OCI-LY3 (cell line): ENCODE data around the gene NAGPA.

Source experiments
- H2AFZ ChIP-seq: fragments of 200-600, 300-600 bp; shearing (Covaris generic); 2 replicates; pipeline ENCODE4 v1.6.0; 2014; ENCODE audit warnings: antibody characterized with exemption, low read depth, low read length
- H3K27ac ChIP-seq: fragments of 200-600, 300-600 bp; sonication (generic); 2 replicates; pipeline ENCODE4 v1.5.1; 2014; ENCODE audit warnings: mild to moderate bottlenecking, low read length, moderate library complexity, mixed read lengths
- H3K27me3 ChIP-seq: fragments of 200-600, 300-600 bp; sonication (generic); 2 replicates; pipeline ENCODE4 v1.6.1; 2014; ENCODE audit warnings: low read depth, low read length, mixed read lengths
- H3K36me3 ChIP-seq: fragments of 200-600, 300-600 bp; sonication (generic); replicated peaks from 2 replicates; pipeline ENCODE3; 2014; ENCODE audit warnings: low read depth, low read length, mixed read lengths
- H3K4me1 ChIP-seq: fragments of 300-600, 200-600 bp; sonication (generic); 2 replicates; pipeline ENCODE4 v1.6.1; 2014; ENCODE audit warnings: low read length, mixed read lengths
- H3K4me2 ChIP-seq: fragments of 200-600, 300-600 bp; sonication (generic); 2 replicates; pipeline ENCODE4 v1.6.1; 2014; ENCODE audit warnings: low read length, mixed read lengths
- H3K4me3 ChIP-seq: fragments of 300-600, 200-600 bp; sonication (generic); 2 replicates; pipeline ENCODE4 v1.5.1; 2014; ENCODE audit warnings: antibody characterized with exemption, mild to moderate bottlenecking, low read length, moderate library complexity
- H3K79me2 ChIP-seq: fragments of 300-600, 200-600 bp; shearing (Covaris generic); 2 replicates; pipeline ENCODE4 v1.6.1; 2014; ENCODE audit warnings: mild to moderate bottlenecking, low read length, mixed read lengths
- H3K9ac ChIP-seq: fragments of 300-600, 200-600 bp; shearing (Covaris generic); 2 replicates; pipeline ENCODE4 v1.6.0; 2014; ENCODE audit warnings: mild to moderate bottlenecking, low read length, moderate library complexity
- H3K9me3 ChIP-seq: fragments of 200-600, 300-600 bp; shearing (Covaris generic); 2 replicates; pipeline ENCODE4 v1.6.1; 2014; ENCODE audit warnings: low read length, mixed read lengths; ENCODE audit not compliant: insufficient read depth
- H4K20me1 ChIP-seq: fragments of 200-600, 300-600 bp; sonication (generic); 2 replicates; pipeline ENCODE4 v1.6.1; 2016; ENCODE audit warnings: low read length, mixed read lengths; ENCODE audit not compliant: insufficient read depth
- EZH2phosphoT487 ChIP-seq: fragments of 200-600 bp; shearing (Covaris generic); IDR thresholded peaks from 2 replicates; pipeline ENCODE4 v1.6.1; 2018; ENCODE audit warnings: antibody characterized with exemption, mixed run types, low read depth
- TF ChIP-seq, protein P1 (sequence below): fragments of 200-600, 300-600 bp; sonication (generic); IDR thresholded peaks from 2 replicates; pipeline ENCODE4 v1.5.1; 2014; ENCODE audit warnings: antibody characterized with exemption, low read length, low read depth

Gene NAGPA

GRCh38 chr16:5062051-5062450 lies 28.3 kb upstream of the NAGPA start:
- Histone ChIP-seq H3K27me3 (peaks cover 16% of the 10 kb centered on the region), H3K4me3 (no peak overlapping the region), H3K79me2 (no peaks in the 10 kb centered on the region), H3K9ac (no peak overlapping the region), H3K4me1 (0 out of 2 replicates have a peak, but pooled peaks cover under 1% of the 10 kb centered on the region), H3K27ac (no peak overlapping the region), H3K9me3 (no peaks in the 10 kb centered on the region), H2AFZ (no peak overlapping the region), H3K36me3 (no peaks in the 10 kb centered on the region), H4K20me1 (no peaks in the 10 kb centered on the region), H3K4me2 (no peak overlapping the region)
- TF ChIP-seq EZH2phosphoT487 = no peak
- TF ChIP-seq, protein P1, sequence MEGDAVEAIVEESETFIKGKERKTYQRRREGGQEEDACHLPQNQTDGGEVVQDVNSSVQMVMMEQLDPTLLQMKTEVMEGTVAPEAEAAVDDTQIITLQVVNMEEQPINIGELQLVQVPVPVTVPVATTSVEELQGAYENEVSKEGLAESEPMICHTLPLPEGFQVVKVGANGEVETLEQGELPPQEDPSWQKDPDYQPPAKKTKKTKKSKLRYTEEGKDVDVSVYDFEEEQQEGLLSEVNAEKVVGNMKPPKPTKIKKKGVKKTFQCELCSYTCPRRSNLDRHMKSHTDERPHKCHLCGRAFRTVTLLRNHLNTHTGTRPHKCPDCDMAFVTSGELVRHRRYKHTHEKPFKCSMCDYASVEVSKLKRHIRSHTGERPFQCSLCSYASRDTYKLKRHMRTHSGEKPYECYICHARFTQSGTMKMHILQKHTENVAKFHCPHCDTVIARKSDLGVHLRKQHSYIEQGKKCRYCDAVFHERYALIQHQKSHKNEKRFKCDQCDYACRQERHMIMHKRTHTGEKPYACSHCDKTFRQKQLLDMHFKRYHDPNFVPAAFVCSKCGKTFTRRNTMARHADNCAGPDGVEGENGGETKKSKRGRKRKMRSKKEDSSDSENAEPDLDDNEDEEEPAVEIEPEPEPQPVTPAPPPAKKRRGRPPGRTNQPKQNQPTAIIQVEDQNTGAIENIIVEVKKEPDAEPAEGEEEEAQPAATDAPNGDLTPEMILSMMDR = no peak

- TF ChIP-seq, protein P1 = no peak
- no peak for TF ChIP-seq EZH2phosphoT487
- H3K36me3 ChIP-seq = no peaks in the 10 kb centered on the region
- no peak overlapping the region for H3K27ac ChIP-seq
- H2AFZ ChIP-seq = no peak overlapping the region
- no peak overlapping the region for H3K4me2 ChIP-seq
- H4K20me1 ChIP-seq = no peaks in the 10 kb centered on the region
- no peak overlapping the region for H3K4me3 ChIP-seq
- H3K79me2 ChIP-seq = no peaks in the 10 kb centered on the region
- no peaks in the 10 kb centered on the region for H3K4me1 ChIP-seq
- H3K9ac ChIP-seq = no peak overlapping the region
- H3K27me3 ChIP-seq = peaks cover 12% of the 10 kb centered on the region; the same call in 1 of the 2 replicates
- no peaks in the 10 kb centered on the region for H3K9me3 ChIP-seq
Measured at GRCh38 chr16:5060073-5060641, 26.4 kb upstream of the NAGPA start.

DNA sequence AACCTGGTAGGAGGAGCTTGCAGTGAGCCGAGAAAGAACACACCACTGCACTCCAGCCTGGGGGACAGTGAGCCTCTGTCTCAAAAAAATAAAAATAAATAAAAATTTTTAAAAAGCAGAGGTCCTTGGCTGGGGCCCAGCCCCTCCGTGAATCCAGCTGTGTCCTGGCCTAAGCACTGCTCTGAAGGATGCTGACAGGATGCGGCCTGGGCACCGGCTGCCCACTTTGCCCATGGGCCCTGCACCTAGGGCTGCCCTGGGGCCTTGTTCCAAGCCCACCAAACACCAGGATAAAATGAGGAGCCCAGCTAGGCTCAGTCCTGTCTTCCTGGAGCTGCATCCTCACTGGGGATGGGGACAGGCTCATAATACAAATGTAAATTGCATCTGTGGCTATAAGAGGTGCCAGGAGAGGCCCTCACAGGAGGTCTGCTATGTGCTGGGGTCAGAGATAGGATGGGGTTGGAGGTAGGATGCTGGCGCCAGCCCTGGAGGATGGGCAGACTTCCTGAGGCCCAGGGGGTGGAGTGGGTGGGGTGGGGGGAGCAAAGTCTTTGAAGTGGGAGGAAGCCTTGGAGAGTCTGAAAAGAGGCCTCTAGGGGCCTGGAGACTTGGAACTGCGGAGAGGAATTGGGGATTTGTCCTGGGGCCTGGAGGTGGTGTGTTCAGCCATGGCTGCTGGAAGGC lies 25.8 kb upstream of the NAGPA start:
- H3K79me2 ChIP-seq = no peaks in the 10 kb centered on the region
- H3K9me3 ChIP-seq = no peaks in the 10 kb centered on the region
- no peak overlapping the region for H3K27ac ChIP-seq
- no peaks in the 10 kb centered on the region for H4K20me1 ChIP-seq
- H3K36me3 ChIP-seq = no peaks in the 10 kb centered on the region
- H3K27me3 ChIP-seq = peaks cover 12% of the 10 kb centered on the region; the same call in 1 of the 2 replicates
- no peak overlapping the region for H3K4me3 ChIP-seq
- no peak overlapping the region for H2AFZ ChIP-seq
- no peaks in the 10 kb centered on the region for H3K4me1 ChIP-seq
- TF ChIP-seq EZH2phosphoT487 = no peak
- TF ChIP-seq, protein P1 = no peak
- no peak overlapping the region for H3K9ac ChIP-seq
- H3K4me2 ChIP-seq = no peak overlapping the region

DNA sequence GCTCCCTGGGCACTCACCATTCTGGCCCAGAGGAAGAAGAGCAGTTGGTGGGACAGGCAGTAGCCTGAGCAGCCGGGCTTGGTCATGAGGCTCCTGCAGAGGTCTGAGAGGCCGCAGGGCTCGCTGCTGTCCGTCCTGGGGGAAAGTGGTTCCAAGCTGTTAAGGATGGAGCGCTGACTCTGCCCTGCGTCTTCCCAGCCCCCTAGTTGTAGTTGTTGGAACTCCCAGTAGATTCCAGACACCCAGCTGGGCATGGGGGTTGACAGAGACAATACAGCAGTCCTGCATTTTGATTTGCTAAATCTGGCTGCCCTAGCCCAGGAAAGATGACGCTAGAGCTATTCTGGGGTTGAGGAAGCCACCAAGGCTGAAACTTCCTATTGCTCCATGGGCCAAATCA lies 24.7 kb upstream of the NAGPA start:
- H2AFZ ChIP-seq = no peak overlapping the region
- no peaks in the 10 kb centered on the region for H3K79me2 ChIP-seq
- TF ChIP-seq EZH2phosphoT487 = no peak
- TF ChIP-seq, protein P1 = no peak
- H3K36me3 ChIP-seq = no peaks in the 10 kb centered on the region
- H3K4me3 ChIP-seq = no peak overlapping the region
- no peak overlapping the region for H3K27ac ChIP-seq
- no peak overlapping the region for H3K9ac ChIP-seq
- H3K9me3 ChIP-seq = no peaks in the 10 kb centered on the region
- H3K27me3 ChIP-seq = peaks cover 12% of the 10 kb centered on the region; the same call in 1 of the 2 replicates
- H3K4me2 ChIP-seq = no peak overlapping the region
- no peaks in the 10 kb centered on the region for H3K4me1 ChIP-seq
- no peaks in the 10 kb centered on the region for H4K20me1 ChIP-seq
